Duodenal mucosa (tissue), 2 donors: Measurements from ENCODE around the gene FLT3.
"Not testable (repeated sequence)": the region's sequence is repeated elsewhere in the genome, so short reads cannot be mapped to it uniquely, and the experiment has no call there.

ENCODE experiments used
- H3K27ac ChIP-seq: one replicate; pipeline ENCODE4 v1.7.0; 2013; ENCODE audit warnings: low read depth, low read length
- H3K27me3 ChIP-seq, 2 donors: one replicate each; pipeline ENCODE4 v1.7.0; 2013; ENCODE audit warnings: low read length in 2 of 2, control low read depth in 1 of 2; ENCODE audit not compliant: insufficient read depth in 2 of 2, control insufficient read depth in 1 of 2
- H3K36me3 ChIP-seq, 2 donors: one replicate each; pipeline ENCODE4 v1.7.0; 2013; ENCODE audit warnings: low read length in 2 of 2, control low read depth in 1 of 2; ENCODE audit not compliant: insufficient read depth in 2 of 2, control insufficient read depth in 1 of 2
- H3K4me1 ChIP-seq, 2 donors: one replicate each; pipeline ENCODE4 v1.7.0; 2013; ENCODE audit warnings: low read length in 2 of 2, control low read depth in 1 of 2; ENCODE audit not compliant: insufficient read depth in 2 of 2, control insufficient read depth in 1 of 2
- H3K4me3 ChIP-seq, 2 donors: one replicate each; pipeline ENCODE4 v1.7.0; 2013; ENCODE audit warnings: low read length in 2 of 2, low read depth in 1 of 2
- H3K9ac ChIP-seq, 2 donors: one replicate each; pipeline ENCODE4 v1.7.0; 2013; ENCODE audit warnings: low read length in 2 of 2, low read depth in 1 of 2
- H3K9me3 ChIP-seq, 2 donors: one replicate each; pipeline ENCODE4 v1.7.0; 2013; ENCODE audit warnings: low read length in 2 of 2, control low read depth in 1 of 2; ENCODE audit not compliant: control insufficient read depth in 1 of 2

The FLT3 gene

GRCh38 chr13:28101886-28102285, 1.5 kb upstream of the FLT3 start:
- H3K27ac ChIP-seq, H3K4me1 ChIP-seq, H3K9me3 ChIP-seq, H3K36me3 ChIP-seq, H3K9ac ChIP-seq, H3K4me3 ChIP-seq: not testable (repeated sequence)
- H3K27me3 ChIP-seq, result peaks cover 18 to 47% of the 10 kb centered on the region in 2 donors

- no peaks in the 10 kb centered on the region for H3K9me3 ChIP-seq
- H3K4me3 ChIP-seq, result peak overlapping the region; percentile 46 to 50
- H3K36me3 ChIP-seq, result no peaks in the 10 kb centered on the region
- peaks cover 0 to 5% of the 10 kb centered on the region in 2 donors for H3K4me1 ChIP-seq
- H3K27me3 ChIP-seq, result peaks cover 18 to 47% of the 10 kb centered on the region in 2 donors
- H3K27ac ChIP-seq, result no peak overlapping the region
- no peak overlapping the region for H3K9ac ChIP-seq
Measured at GRCh38 chr13:28099396-28100149, 803 bp downstream of the FLT3 start.

GRCh38 chr13:28097503-28097902, 2.9 kb downstream of the FLT3 start:
- Histone ChIP-seq H3K4me1 (peaks cover 0 to 5% of the 10 kb centered on the region in 2 donors), H3K9me3 (no peaks in the 10 kb centered on the region), H3K9ac (no peak overlapping the region), H3K27me3 (peaks cover 17 to 43% of the 10 kb centered on the region in 2 donors), H3K36me3 (no peaks in the 10 kb centered on the region), H3K4me3 (no peak overlapping the region), H3K27ac (no peak overlapping the region)

GRCh38 chr13:28094306-28094705, 6.1 kb downstream of the FLT3 start:
- H3K9ac ChIP-seq, result no peak overlapping the region
- no peaks in the 10 kb centered on the region for H3K4me1 ChIP-seq
- peaks cover 3 to 20% of the 10 kb centered on the region in 2 donors for H3K27me3 ChIP-seq
- no peak overlapping the region for H3K27ac ChIP-seq
- H3K36me3 ChIP-seq, result no peaks in the 10 kb centered on the region
- H3K9me3 ChIP-seq, result no peaks in the 10 kb centered on the region
- H3K4me3 ChIP-seq, result no peak overlapping the region

GRCh38 chr13:28093881-28094280, 6.5 kb downstream of the FLT3 start:
- Histone ChIP-seq H3K4me1 (no peaks in the 10 kb centered on the region), H3K27me3 (peaks cover 3 to 16% of the 10 kb centered on the region in 2 donors), H3K9ac (no peak overlapping the region), H3K4me3 (no peak overlapping the region), H3K9me3 (no peaks in the 10 kb centered on the region), H3K36me3 (no peaks in the 10 kb centered on the region), H3K27ac (no peak overlapping the region)

- H3K4me3 ChIP-seq, result no peak overlapping the region
- H3K27ac ChIP-seq, result no peak overlapping the region
- H3K9me3 ChIP-seq, result no peaks in the 10 kb centered on the region
- no peaks in the 10 kb centered on the region for H3K4me1 ChIP-seq
- H3K9ac ChIP-seq, result no peak overlapping the region
- H3K27me3 ChIP-seq, result peaks cover 0 to 4% of the 10 kb centered on the region in 2 donors
- H3K36me3 ChIP-seq, result no peaks in the 10 kb centered on the region
Measured at GRCh38 chr13:28092431-28092830, 7.9 kb downstream of the FLT3 start.

GRCh38 chr13:28089065-28089464, 11.3 kb downstream of the FLT3 start:
- Histone ChIP-seq H3K4me1 (no peaks in the 10 kb centered on the region), H3K27ac (no peak overlapping the region), H3K9ac (no peak overlapping the region), H3K4me3 (no peak overlapping the region), H3K27me3 (peaks cover 0 to 2% of the 10 kb centered on the region in 2 donors), H3K9me3 (no peaks in the 10 kb centered on the region), H3K36me3 (no peaks in the 10 kb centered on the region)

- H3K4me1 ChIP-seq, H3K27ac ChIP-seq, H3K36me3 ChIP-seq, H3K27me3 ChIP-seq, H3K4me3 ChIP-seq, H3K9ac ChIP-seq, H3K9me3 ChIP-seq: not testable (repeated sequence)
Measured at GRCh38 chr13:28077820-28078219, 22.6 kb downstream of the FLT3 start.

GRCh38 chr13:28077231-28077630, 23.1 kb downstream of the FLT3 start:
- Histone ChIP-seq H3K9ac (no peak overlapping the region), H3K36me3 (no peaks in the 10 kb centered on the region), H3K27me3 (no peaks in the 10 kb centered on the region), H3K4me3 (no peak overlapping the region), H3K9me3 (no peaks in the 10 kb centered on the region), H3K27ac (no peak overlapping the region), H3K4me1 (no peaks in the 10 kb centered on the region)

- H3K36me3 ChIP-seq, result no peaks in the 10 kb centered on the region
- H3K4me1 ChIP-seq, result no peaks in the 10 kb centered on the region
- H3K27ac ChIP-seq, result no peak overlapping the region
- H3K9ac ChIP-seq, result no peak overlapping the region
- H3K27me3 ChIP-seq, result no peaks in the 10 kb centered on the region
- no peaks in the 10 kb centered on the region for H3K9me3 ChIP-seq
- H3K4me3 ChIP-seq, result no peak overlapping the region
Measured at GRCh38 chr13:28071424-28071823, 29.0 kb downstream of the FLT3 start.
